OCI-LY1 (cell line): ENCODE results near the gene PYDC1.
"Not testable (repeated sequence)": the region's sequence is repeated elsewhere in the genome, so short reads cannot be mapped to it uniquely, and the experiment has no call there.

Experiments used
- H2AFZ ChIP-seq: fragments of 200-600 bp; sonication (generic), shearing (Covaris generic); 2 replicates; pipeline ENCODE4 v1.6.0; 2014; ENCODE audit warnings: antibody characterized with exemption, mild to moderate bottlenecking, low read length
- H3F3A ChIP-seq: fragments of 200-600 bp; sonication (generic), shearing (Covaris generic); 2 replicates; pipeline ENCODE4 v1.6.0; 2014; ENCODE audit warnings: mild to moderate bottlenecking, antibody characterized with exemption, low read length, moderate library complexity; ENCODE audit not compliant: insufficient read depth
- H3K27ac ChIP-seq: fragments of 200-600 bp; sonication (generic); 2 replicates; pipeline ENCODE4 v1.5.1; 2014; ENCODE audit warnings: low read length, mixed run types, mild to moderate bottlenecking, low read depth; ENCODE audit not compliant: poor library complexity, severe bottlenecking
- H3K27me3 ChIP-seq: fragments of 200-600 bp; sonication (generic); 2 replicates; pipeline ENCODE4 v1.6.0; 2014; ENCODE audit warnings: antibody characterized with exemption, mild to moderate bottlenecking, low read length, moderate library complexity; ENCODE audit not compliant: insufficient read depth
- H3K36me3 ChIP-seq: fragments of 200-600 bp; sonication (generic); 2 replicates; pipeline ENCODE4 v1.6.1; 2014; ENCODE audit warnings: mild to moderate bottlenecking, antibody characterized with exemption, low read length, moderate library complexity, mixed read lengths; ENCODE audit not compliant: insufficient read depth
- H3K4me1 ChIP-seq: fragments of 200-600 bp; sonication (generic); 2 replicates; pipeline ENCODE4 v1.5.1; 2014; ENCODE audit warnings: mild to moderate bottlenecking, low read length, moderate library complexity; ENCODE audit not compliant: insufficient read depth, severe bottlenecking
- H3K4me2 ChIP-seq: fragments of 200-600 bp; sonication (generic), shearing (Covaris generic); 2 replicates; pipeline ENCODE4 v1.6.1; 2014; ENCODE audit warnings: low read length
- H3K4me3 ChIP-seq: fragments of 200-600 bp; sonication (generic); 2 replicates; pipeline ENCODE4 v1.5.1; 2014; ENCODE audit warnings: low read length, low read depth, mild to moderate bottlenecking, mixed read lengths; ENCODE audit not compliant: poor library complexity, severe bottlenecking
- H3K79me2 ChIP-seq: fragments of 200-600 bp; shearing (Covaris generic); 2 replicates; pipeline ENCODE4 v1.6.1; 2016; ENCODE audit warnings: mixed run types, low read length, mixed read lengths; ENCODE audit not compliant: insufficient read depth
- H3K9ac ChIP-seq: fragments of 200-600 bp; sonication (generic), shearing (Covaris generic); 2 replicates; pipeline ENCODE4 v1.6.1; 2014; ENCODE audit warnings: mild to moderate bottlenecking, low read length, mixed read lengths
- H3K9me2 ChIP-seq: fragments of 200-600 bp; sonication (generic), shearing (Covaris generic); 2 replicates; pipeline ENCODE4 v1.6.1; 2014; ENCODE audit warnings: low read depth, mild to moderate bottlenecking, low read length, mixed read lengths
- H3K9me3 ChIP-seq: fragments of 200-600 bp; shearing (Covaris generic); 2 replicates; pipeline ENCODE4 v1.6.1; 2014; ENCODE audit warnings: low read length, mixed read lengths
- H4K20me1 ChIP-seq: fragments of 200-600 bp; sonication (generic), shearing (Covaris generic); 2 replicates; pipeline ENCODE4 v1.6.0; 2016; ENCODE audit warnings: mild to moderate bottlenecking, low read length; ENCODE audit not compliant: insufficient read depth
- EZH2 ChIP-seq: fragments of 200-600 bp; sonication (generic), shearing (Covaris generic); IDR thresholded peaks from 2 replicates; pipeline ENCODE4 v1.8.0; 2017; ENCODE audit warnings: borderline replicate concordance, mixed run types, mild to moderate bottlenecking, antibody characterized with exemption, low read length, moderate library complexity, mixed read lengths
- TF ChIP-seq, protein P1 (sequence below): fragments of 200-600 bp; sonication (generic), shearing (Covaris generic); IDR thresholded peaks from 2 replicates; pipeline ENCODE4 v1.5.1; 2017; ENCODE audit warnings: mild to moderate bottlenecking, antibody characterized with exemption, low read length, moderate library complexity, mixed read lengths

Gene PYDC1

DNA sequence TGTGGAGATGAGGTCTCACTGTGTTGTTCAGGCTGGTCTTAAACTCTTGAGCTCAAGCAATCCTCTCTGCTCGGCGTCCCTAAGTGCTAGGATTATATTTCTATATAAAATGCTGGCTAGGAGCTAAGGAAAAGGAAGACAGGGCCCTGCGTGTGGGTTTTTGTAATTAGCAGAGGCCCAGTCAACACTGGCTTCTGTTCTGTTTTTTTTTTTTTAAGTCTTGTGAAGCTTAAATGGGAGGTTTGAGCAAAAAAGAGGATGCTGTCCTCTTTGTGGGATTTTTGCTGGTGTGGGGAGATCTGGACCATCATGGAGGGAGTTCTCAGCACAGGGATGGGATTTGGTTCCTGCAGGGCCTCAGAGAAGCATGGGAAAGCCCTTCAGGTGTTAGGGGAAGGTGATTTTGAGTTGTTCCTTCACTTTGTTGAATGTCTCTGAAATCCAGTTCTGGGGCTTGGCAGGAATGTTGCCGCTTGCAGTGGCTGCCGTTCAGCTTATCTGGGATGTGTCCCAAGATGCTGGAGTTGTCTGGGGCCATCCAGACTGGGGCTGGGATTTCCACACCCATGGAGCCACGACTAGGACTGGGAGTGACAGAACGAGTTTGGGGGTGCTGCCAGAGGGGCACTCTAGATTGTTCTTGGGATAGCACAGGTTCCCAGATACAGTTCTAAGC is 18.6 kb downstream of the PYDC1 start:
- no peak overlapping the region for H3K4me3 ChIP-seq
- no peak overlapping the region for H3K27ac ChIP-seq
- no peaks in the 10 kb centered on the region for H3K79me2 ChIP-seq
- H3K9ac ChIP-seq, result no peak overlapping the region
- H3F3A ChIP-seq, result peaks cover 25% of the 10 kb centered on the region
- H2AFZ ChIP-seq, result no peak overlapping the region
- no peak overlapping the region for H3K4me2 ChIP-seq
- H3K36me3 ChIP-seq, result peaks cover 47% of the 10 kb centered on the region
- no peaks in the 10 kb centered on the region for H3K9me3 ChIP-seq
- TF ChIP-seq EZH2, result no peak
- TF ChIP-seq, protein P1, sequence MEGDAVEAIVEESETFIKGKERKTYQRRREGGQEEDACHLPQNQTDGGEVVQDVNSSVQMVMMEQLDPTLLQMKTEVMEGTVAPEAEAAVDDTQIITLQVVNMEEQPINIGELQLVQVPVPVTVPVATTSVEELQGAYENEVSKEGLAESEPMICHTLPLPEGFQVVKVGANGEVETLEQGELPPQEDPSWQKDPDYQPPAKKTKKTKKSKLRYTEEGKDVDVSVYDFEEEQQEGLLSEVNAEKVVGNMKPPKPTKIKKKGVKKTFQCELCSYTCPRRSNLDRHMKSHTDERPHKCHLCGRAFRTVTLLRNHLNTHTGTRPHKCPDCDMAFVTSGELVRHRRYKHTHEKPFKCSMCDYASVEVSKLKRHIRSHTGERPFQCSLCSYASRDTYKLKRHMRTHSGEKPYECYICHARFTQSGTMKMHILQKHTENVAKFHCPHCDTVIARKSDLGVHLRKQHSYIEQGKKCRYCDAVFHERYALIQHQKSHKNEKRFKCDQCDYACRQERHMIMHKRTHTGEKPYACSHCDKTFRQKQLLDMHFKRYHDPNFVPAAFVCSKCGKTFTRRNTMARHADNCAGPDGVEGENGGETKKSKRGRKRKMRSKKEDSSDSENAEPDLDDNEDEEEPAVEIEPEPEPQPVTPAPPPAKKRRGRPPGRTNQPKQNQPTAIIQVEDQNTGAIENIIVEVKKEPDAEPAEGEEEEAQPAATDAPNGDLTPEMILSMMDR, result no peak
- no peaks in the 10 kb centered on the region for H3K27me3 ChIP-seq
- H4K20me1 ChIP-seq, result no peaks in the 10 kb centered on the region; the same call in 1 of the 2 replicates
- H3K9me2 ChIP-seq, result no peaks in the 10 kb centered on the region
- peaks cover 25% of the 10 kb centered on the region for H3K4me1 ChIP-seq

- Histone ChIP-seq H3K9me2 (no peaks in the 10 kb centered on the region), H3K9ac (no peak overlapping the region), H3K79me2 (no peaks in the 10 kb centered on the region), H3K27ac (no peak overlapping the region), H3K36me3 (peaks cover 65% of the 10 kb centered on the region), H2AFZ (no peak overlapping the region), H3K4me1 (peaks cover 10% of the 10 kb centered on the region), H3F3A (peaks cover 29% of the 10 kb centered on the region), H3K9me3 (no peaks in the 10 kb centered on the region), H3K4me3 (no peak overlapping the region), H3K4me2 (no peak overlapping the region), H4K20me1 (no peaks in the 10 kb centered on the region; the same call in 1 of the 2 replicates), H3K27me3 (no peaks in the 10 kb centered on the region)
- no peak for TF ChIP-seq EZH2
- TF ChIP-seq, protein P1, result no peak
Measured at GRCh38 chr16:31196324-31197088, 20.4 kb downstream of the PYDC1 start.

GRCh38 chr16:31195861-31196260 is 21.1 kb downstream of the PYDC1 start:
- H3K27me3 ChIP-seq, H3K4me3 ChIP-seq, H2AFZ ChIP-seq, H3K4me1 ChIP-seq, H3K9me2 ChIP-seq, H3K9ac ChIP-seq, H3K79me2 ChIP-seq, H4K20me1 ChIP-seq, H3K9me3 ChIP-seq, H3K27ac ChIP-seq, H3K4me2 ChIP-seq: not testable (repeated sequence)
- Histone ChIP-seq H3K36me3 (peaks cover 72% of the 10 kb centered on the region), H3F3A (peaks cover 24% of the 10 kb centered on the region)
